Panc1 (cell line): Measurements from ENCODE around the gene RNF186. TPM values are rescaled to one million over a fixed set of nuclear protein-coding genes. Genes with fewer than 3 reads are reported as not detected.

Source experiments
- ATAC-seq: fragments of 200-7000 bp; cut with Tn5 transposase; 2 replicates; pipeline ENCODE4 v1.9.1; 2020; ENCODE audit warnings: mild to moderate bottlenecking, moderate library complexity
- BruUV-seq: library from RNA; stranded (reverse); fragments of 400-500 nt; replicated peaks from 2 replicates; lab custom pipeline; 2021; lab: Mats Ljungman, UMichigan
- CTCF ChIA-PET: fragments of 300-600 bp; sonication (Branson Sonifier 250); formaldehyde crosslinking; loops from one replicate; lab custom pipeline; 2022; ENCODE audit warnings: antibody characterized with exemption; lab: Charles Lee
- POLR2A ChIA-PET: fragments of 300-600 bp; sonication (Branson Sonifier 250); formaldehyde crosslinking; loops from one replicate; lab custom pipeline; 2022; ENCODE audit warnings: antibody characterized with exemption; lab: Charles Lee
- DNase-seq: peaks from one replicate; pipeline ENCODE4 v3.0.0-alpha.2; 2010; ENCODE audit warnings: low read depth, low spot score
- H3K27ac ChIP-seq: 2 replicates; pipeline ENCODE4 v1.5.1; 2011; ENCODE audit warnings: mild to moderate bottlenecking, low read length, inconsistent platforms
- H3K27me3 ChIP-seq: fragments of 200-500 bp; sonication (Bioruptor generic); 2 replicates; pipeline ENCODE4 v1.6.0; 2014; ENCODE audit warnings: low read length, inconsistent platforms; ENCODE audit not compliant: control insufficient read depth, insufficient read depth
- H3K36me3 ChIP-seq: fragments of 200-500 bp; sonication (Bioruptor generic); 2 replicates; pipeline ENCODE4 v1.5.1; 2014; ENCODE audit warnings: inconsistent platforms, mild to moderate bottlenecking, low read length, moderate library complexity; ENCODE audit not compliant: control insufficient read depth, insufficient read depth
- H3K4me1 ChIP-seq: 2 replicates; pipeline ENCODE4 v1.5.1; 2011; ENCODE audit warnings: inconsistent platforms, mild to moderate bottlenecking, low read length, moderate library complexity; ENCODE audit not compliant: control insufficient read depth, insufficient read depth
- H3K4me3 ChIP-seq, 2 experiments: 2 replicates each; pipeline ENCODE4 v1.5.1; 2011 to 2012; ENCODE audit warnings: low read depth in 2 of 2, low read length in 2 of 2, mild to moderate bottlenecking in 2 of 2, inconsistent platforms in 1 of 2, moderate library complexity in 1 of 2
- H3K9me3 ChIP-seq: fragments of 200-500 bp; sonication (Bioruptor generic); 2 replicates; pipeline ENCODE4 v1.5.1; 2014; ENCODE audit warnings: low read depth, mild to moderate bottlenecking, inconsistent platforms, low read length, moderate library complexity; ENCODE audit not compliant: control insufficient read depth, insufficient read depth
- CTCF ChIP-seq: fragments of 450-650 bp; IDR thresholded peaks from 2 replicates; pipeline ENCODE4 v1.5.1; 2017; ENCODE audit warnings: mild to moderate bottlenecking
- POLR2AphosphoS5 ChIP-seq: IDR thresholded peaks from 2 replicates; pipeline ENCODE4 v1.6.1; 2012; ENCODE audit warnings: mild to moderate bottlenecking, low read depth, low read length, moderate library complexity
- REST ChIP-seq, 2 experiments: IDR thresholded peaks; 2 replicates each; pipeline ENCODE4 v1.6.1; 2011 to 2012; ENCODE audit warnings: low read depth in 2 of 2, control low read depth in 1 of 2, low read length in 1 of 2, mild to moderate bottlenecking in 1 of 2, moderate library complexity in 1 of 2; ENCODE audit not compliant: insufficient read depth in 1 of 2
- SIN3A ChIP-seq: IDR thresholded peaks from 2 replicates; pipeline ENCODE4 v1.6.1; 2012; ENCODE audit warnings: low read depth, mild to moderate bottlenecking, low read length, moderate library complexity, borderline replicate concordance; ENCODE audit not compliant: insufficient read depth
- TCF7L2 ChIP-seq: IDR thresholded peaks from 2 replicates; pipeline ENCODE4 v1.6.1; 2011; ENCODE audit warnings: mild to moderate bottlenecking, low read depth, low read length, inconsistent platforms
- in situ Hi-C: cut with HindIII; loops from 2 replicates; pipeline ENCODE4 v1.10.0; 2016; ENCODE audit warnings: low sequenced_read_pairs, low pct_unique_long_range_greater_than_20kb
- intact Hi-C: fragments of 100-400 bp; cut with micrococcal nuclease; formaldehyde crosslinking; loops from one replicate; pipeline ENCODE4 v1.10.0; 2022; ENCODE audit not compliant: unreplicated experiment
- total RNA-seq: library from RNA; stranded (reverse); gene quantifications from one replicate; pipeline ENCODE4 v1.2.1, GENCODE V29; 2021; ENCODE audit not compliant: unreplicated experiment

RNF186 gene
- total RNA-seq, 1 experiment from 2014 or later = not detected

- BruUV-seq = no TSS peak
- H3K27me3 ChIP-seq = no peaks in the 10 kb centered on the region
- in situ Hi-C loops (no loop called here), intact Hi-C loops (no loop called here)
- ChIA-PET CTCF (no interaction called here), POLR2A (no interaction called here)
- no peak for ATAC-seq
- DNase-seq = no peak
- no peaks in the 10 kb centered on the region for H3K36me3 ChIP-seq
- no peak overlapping the region for H3K4me3 ChIP-seq
- H3K27ac ChIP-seq = no peak overlapping the region
- no peak for TF ChIP-seq POLR2AphosphoS5
- no peak for TF ChIP-seq REST (IDR thresholded peaks at IDR 0.05; ENCODE audit: insufficient read depth in 1 of 2, low read depth in 2 of 2, low read length in 1 of 2)
- no peak for TF ChIP-seq TCF7L2
- no peak for TF ChIP-seq SIN3A
- TF ChIP-seq CTCF = no peak
- H3K9me3 ChIP-seq = no peaks in the 10 kb centered on the region
- no peaks in the 10 kb centered on the region; the same call in 1 of the 2 replicates for H3K4me1 ChIP-seq
Measured at GRCh38 chr1:19846338-19846737, 31.3 kb upstream of the RNF186 start.

- CTCF ChIA-PET = no interaction called here
- no peaks in the 10 kb centered on the region for H3K9me3 ChIP-seq
Measured at GRCh38 chr1:19845555-19845954, 30.5 kb upstream of the RNF186 start.

More at GRCh38 chr1:19845555-19845954, 30.5 kb upstream of the RNF186 start:
- no peak overlapping the region for H3K27ac ChIP-seq
- H3K4me1 ChIP-seq = no peaks in the 10 kb centered on the region; the same call in 1 of the 2 replicates
- intact Hi-C loops (no loop called here), in situ Hi-C loops (no loop called here)
- ATAC-seq = no peak
- no peaks in the 10 kb centered on the region for H3K36me3 ChIP-seq
- TF ChIP-seq POLR2AphosphoS5 = no peak
- TF ChIP-seq CTCF = no peak
- TF ChIP-seq REST (IDR thresholded peaks at IDR 0.05; ENCODE audit: insufficient read depth in 1 of 2, low read depth in 2 of 2, low read length in 1 of 2) = no peak
- no peak for TF ChIP-seq SIN3A
- TF ChIP-seq TCF7L2 = no peak
- DNase-seq = no peak
- H3K4me3 ChIP-seq = no peak overlapping the region
- no peaks in the 10 kb centered on the region for H3K27me3 ChIP-seq
- BruUV-seq = no TSS peak
- POLR2A ChIA-PET = no interaction called here
